Putamen (tissue), 1 donor: Measurements from ENCODE around the gene CELA2A.
"Not testable (repeated sequence)": the region's sequence is repeated elsewhere in the genome, so short reads cannot be mapped to it uniquely, and the experiment has no call there.

Source experiments
- DNase-seq: peaks from one replicate; pipeline ENCODE4 v3.0.0-alpha.2; 2016; ENCODE audit warnings: low spot score

Gene CELA2A

DNA sequence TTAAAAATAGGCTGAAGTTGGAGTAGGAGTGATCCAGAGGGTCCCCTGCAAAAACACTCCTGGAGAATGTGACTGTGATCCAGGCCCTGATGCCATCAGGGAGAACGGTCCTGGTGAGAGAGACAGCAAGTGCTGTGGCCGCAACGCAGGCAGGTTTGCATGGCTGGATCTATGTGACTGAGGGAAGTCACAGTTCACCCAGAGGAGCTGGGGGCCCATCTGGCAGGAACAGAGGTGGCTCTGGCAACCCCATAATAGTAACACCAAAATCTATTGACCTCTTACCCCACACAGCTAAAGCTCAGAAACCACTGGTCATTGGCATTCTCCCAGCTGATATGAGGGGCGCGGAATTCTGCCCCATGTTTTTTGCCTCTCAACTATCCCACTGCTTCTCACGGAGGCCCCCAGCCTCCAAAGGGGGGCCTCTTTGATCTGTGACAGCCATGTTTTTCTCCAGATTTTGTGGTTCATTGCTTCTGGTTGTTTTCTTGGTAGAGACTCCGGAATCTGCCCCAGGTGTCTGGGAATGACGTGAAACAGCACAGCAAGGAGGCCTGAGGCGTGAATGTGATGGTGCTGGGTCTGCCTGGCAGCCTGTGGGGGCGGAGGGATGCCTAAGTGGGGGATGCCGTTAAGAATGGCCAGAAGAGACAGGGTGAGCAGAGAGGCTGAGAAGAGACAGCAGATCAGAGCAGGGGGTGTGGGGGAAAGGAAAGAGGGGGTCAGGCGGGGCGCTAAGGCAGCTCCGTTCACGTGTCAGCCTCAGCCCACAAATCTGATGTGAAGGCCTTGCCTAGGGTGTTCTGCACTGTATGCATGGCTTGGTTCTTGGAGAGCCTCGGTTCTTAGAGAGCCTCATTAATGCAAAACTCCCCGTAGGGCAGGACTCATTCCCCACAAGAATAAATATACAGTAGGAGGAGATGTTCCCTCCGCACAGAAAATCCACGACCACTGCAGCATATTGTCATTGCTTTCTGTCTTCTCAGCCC is 43.9 kb downstream of the CELA2A start:
- DNase-seq = no peak

DNA sequence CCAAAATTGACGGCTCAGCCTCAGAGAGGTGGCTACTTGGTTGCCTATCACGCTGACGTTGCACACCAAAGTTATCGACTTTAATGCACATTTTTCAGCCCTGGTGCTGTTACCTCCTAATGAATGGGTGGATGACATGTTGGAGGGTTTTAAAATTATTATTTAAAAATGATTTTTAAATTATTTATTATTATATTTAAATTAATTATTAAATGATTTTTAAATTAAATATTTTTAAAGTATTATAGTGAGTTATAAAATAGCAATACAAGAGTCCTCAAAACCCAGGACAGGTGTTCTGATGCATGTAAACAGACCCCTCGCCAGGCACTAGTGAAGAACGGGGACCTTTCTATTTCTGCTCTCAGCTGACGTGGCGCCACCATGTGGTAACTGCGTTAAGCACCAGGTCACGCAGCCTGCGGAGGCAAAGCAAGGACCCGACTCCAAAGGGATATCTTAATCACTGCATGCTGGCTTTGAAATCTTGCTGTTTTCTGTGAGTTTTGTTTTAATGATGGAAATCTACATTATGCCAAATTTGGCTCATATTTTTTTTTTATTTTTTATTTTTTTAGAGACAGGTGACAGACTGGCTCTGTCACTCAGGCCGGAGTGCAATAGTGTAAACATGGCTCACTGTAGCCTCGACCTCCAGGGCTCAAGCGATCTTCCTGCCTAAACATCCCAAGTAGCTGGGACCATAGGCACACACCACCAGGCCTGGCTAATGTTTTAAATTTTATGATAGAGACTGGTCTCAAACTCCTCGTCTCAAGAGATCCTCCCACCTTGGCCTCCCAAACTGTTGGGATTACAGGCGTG is 44.9 kb downstream of the CELA2A start:
- no peak for DNase-seq

DNA sequence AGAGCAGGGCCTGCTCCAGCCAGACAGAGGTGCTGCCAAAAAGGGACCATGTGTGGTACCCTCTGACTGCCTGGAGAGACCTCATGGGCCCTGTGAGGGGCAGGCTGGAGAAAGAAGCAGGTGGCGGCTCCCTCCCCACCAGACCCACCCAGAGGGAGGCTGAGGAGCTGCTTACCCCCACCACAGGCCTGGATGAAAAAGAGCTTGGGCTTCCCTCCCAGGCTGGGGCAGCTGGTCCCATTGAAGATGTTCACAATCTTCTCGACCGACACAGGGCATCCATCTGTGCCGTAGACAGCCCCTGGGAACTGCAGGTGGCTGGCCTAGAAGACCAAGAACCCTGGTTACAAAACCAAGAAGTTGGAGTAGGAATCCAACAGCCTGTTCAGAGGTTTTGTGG is 47.9 kb downstream of the CELA2A start:
- no peak for DNase-seq

DNA sequence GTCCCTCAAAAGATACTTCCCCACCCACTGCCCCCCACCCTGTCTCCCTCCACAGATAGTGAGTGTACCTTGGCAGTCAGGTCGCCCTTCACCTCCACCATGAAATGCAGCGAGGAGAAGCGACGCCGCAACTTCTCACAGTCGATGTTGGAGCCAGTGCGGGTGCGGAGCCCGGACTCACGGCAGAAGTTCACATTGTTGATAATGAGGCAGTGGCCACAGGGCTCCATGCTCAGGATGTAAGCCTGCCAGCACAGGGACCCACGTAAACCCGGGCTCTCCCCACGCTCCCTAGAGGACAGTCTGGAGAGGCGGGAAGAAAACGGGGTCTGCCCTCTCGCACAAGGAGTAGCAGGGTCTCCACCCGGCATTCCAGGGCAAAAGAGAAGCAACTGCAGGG is 50.3 kb downstream of the CELA2A start:
- DNase-seq = no peak

DNA sequence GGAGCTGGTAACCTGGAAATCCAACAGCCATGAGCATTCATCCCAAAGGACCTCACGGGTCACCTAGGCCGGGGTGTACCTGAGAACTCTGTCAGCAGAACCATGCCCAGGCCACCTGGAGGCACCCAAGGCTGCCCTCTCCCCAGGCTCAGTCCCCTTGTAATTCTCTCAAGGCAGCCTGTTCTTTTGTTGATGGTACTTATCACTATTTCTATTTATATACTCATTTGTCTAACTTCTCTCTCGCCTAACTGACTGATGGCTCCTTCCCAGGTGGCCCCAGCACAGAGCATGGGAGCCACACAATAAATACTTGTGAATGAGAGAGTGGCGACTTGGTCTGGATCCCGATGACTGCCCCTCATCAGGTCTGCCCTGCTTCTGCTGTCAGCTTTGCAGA is 50.7 kb downstream of the CELA2A start:
- DNase-seq = no peak

DNA sequence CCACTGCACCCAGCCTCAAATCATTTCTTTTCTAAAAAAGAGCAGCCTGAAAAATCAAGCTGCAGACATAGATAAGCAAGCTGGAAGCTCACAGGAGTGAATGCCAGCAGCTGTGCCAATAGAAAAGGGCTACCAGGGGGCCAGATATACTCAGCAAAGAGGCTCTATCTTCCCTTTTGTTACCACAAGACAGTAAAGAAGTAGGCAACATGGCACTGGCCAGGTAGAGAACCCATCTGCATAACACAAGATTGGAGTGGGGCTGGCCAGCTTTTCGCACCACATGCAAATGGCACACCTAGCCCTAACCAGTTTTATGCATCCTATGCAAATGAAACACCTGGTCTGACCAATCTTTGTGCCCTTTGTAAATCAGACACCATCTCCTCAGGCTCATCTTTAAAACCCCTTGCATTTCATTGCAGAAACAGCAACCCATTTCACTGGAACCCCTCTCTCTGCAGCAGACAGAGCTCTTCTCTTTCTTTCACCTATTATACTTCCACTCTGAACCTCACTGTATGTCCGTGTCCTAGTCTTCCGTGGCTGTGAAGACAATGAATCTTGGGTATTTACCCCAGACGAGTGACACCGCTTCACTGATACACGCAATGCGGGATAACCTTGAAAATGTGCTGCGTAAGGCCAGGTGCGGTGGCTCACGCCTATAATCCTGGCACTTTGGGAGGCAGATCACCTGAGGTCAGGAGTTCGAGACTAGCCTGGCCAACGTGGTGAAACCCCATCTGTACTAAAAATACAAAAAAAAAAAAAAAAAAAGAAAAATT is 52.4 kb downstream of the CELA2A start:
- no peak for DNase-seq

DNA sequence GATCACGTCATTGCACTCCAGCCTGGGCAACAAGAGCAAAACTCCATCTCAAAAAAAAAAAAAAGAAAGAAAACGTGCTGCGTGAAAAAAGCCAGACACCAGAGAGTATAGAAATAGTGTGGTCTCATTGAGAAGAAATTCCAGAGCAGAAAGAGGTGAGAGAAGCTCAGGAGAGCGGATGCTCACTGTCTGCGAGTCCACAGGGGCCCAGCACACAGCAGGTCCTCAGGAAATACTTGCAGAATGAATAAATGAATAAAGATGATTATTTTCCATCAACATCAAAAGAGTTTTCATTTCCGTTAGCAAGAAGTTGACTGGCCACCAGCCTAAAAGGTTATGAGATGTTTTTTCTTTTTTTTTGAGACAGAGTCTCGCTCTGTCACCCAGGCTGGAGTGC is 53.1 kb downstream of the CELA2A start:
- no peak for DNase-seq

DNA sequence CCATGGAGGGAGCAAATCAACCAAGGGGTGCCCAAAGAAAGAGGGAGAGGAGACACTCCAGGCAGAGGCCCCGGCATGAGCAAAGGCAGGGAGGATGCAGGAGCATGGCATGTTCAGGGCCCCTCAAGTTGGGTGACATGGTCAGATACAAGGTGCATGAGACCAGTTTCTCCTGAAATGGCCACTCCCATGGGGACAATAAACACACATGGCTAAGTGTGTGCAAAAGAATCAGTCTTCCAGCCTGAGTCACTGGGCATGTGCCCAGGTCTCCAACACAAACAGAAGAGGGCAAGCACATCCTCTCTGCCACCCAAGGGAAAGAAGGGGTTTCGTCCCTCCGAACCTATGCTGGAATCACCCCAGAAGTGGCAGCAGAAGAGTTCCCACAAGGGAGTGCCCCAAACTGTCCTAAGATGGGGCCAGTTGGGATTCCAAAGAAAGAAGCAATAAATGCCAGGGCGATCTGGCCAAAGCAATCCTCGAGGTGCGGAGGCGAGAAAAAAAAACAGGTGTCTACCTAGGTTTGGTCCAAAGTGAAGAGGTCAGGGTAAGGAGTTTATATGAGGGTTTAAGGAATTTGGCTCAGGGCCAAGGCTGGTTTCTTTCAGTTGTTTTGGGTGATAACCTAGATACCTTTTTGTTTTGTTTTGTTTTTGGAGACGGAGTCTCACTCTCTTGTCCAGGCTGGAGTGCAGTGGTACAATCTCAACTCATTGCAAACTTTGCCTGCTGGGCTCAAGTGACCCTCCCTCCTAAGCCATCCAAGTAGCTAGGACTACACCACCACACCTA is 54.3 kb downstream of the CELA2A start:
- no peak for DNase-seq

DNA sequence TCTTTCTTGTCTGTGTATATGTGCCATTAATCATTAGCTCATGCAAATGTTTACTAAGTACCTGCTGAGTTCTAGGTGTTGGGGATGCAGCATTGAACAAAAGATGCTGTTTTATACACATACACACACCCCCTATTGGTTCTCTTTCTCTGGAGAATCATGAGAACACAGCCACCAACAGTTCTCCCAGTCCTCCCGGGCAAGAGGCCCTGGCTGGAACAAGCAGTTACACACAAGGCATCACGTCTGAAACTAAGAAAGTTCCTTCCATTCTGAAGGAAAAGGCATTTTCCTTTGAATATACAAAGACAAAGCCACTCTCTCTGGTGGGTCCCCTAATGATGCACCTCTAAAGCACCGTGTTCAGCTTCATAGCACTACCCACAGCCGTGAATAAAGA is 56.7 kb downstream of the CELA2A start:
- no peak for DNase-seq

DNA sequence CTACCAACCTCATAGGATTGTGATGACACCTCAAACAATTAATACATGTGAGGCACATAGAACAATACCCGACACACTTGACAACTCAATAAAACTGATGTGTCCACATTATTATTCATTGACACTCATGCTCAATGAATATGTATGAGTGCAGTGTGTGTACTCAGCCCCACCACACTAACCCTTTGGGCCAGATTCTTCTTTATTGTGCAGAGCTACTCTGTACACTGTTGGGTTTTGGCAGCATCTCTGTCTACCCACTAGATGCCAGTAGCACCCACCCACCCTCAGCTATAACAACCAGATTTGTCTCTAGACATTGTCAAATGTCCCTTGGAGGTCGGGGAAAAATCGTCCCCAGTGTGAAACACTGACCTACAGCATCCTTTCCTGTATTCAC is 57.4 kb downstream of the CELA2A start:
- no peak for DNase-seq

DNA sequence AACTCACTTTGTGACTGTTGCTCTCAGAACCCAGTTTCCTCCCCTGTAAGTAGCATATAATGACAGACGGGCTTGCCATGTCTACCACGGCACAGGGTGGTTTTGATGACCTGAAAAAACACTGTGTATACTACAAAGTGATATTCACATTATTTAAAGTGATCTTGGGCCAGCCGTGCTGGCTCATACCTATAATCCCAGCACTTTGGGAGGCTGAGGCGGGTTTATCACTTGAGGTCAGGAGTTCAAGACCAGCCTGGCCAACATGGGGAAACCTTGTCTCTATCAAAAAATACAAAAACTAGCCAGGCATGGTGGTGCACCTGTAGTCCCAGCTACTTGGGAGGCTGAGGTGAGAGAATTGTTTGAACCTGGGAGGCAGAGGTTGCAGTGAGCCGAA is 58.0 kb downstream of the CELA2A start:
- not testable (repeated sequence) for DNase-seq

DNA sequence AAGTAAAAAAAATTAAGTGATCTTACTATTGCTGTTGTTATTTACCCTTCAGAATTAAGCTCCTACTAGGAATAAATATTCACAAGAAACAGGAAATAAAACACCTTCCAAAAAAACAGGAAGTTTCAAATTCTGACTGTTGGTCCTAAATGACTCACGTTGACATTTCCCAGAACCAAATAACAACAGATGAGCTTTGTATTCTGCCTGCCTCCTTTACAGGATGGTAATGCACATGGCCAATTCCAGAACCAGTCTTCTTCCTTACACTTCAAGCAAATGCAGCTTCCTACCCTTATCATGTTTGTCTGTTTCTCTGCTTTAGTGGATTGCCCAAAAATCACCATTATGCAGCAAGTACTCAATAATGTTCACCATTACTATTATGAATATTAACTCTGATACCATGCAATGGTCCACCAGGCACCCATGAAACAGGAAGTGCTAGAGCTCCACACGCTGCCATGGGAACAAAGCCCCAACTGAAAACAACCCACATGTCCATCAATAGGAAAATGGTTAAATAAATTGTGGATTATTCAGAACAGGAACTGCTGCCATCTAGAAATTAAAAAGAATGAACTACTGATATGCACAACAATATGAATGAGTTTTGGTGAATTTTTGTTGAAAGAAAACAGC is 58.6 kb downstream of the CELA2A start:
- DNase-seq = no peak

DNA sequence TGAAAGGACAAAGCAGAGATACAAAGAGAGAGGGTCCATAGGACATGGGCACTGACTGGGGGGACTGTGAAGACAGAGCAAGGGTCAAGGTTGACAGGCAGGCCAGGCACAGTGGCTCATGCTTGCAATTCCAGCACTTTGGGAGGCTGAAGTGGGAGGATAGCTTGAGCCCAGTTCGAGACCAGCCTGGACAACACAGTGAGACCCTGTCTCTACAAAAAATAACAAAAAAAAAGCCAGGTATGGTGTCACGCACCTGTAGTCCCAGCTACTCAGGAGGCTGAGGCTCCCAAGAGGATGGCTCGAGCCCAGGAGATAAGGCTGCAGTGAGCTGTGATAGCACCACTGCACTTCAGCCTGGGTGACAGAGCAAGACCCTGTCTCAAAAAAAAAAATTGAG is 63.1 kb downstream of the CELA2A start:
- DNase-seq = no peak

DNA sequence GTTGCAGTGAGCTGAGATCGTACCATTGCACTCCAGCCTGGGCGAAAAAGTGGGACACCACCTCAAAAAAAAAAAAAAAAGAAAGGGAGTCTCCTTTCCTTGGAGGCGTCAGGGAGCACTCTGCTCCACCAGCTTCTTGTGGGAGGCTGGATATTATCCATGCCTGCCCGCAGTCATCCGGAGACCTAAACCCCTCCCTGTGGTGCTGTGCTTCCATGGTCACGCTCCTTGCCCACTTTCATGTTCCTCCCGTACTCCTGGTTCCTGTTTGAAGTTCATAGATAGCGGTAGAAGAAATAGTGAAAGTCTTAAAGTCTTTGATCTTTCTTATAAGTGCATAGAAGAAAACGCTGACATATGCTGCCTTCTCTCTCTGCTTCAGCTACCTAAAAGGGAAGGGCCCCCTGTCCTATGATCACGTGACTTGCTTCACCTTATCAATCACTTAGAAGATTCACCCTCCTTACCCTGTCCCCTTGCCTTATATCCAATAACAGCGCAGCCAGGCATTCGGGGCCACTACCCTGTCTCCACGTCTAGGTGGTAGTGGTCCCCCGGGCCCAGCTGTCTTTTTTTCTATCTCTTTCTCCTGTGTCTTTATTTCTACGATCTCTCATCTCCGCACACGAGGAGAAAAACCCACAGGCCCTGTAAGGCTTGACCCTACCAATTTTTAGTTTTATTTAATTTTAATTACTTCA is 64.8 kb downstream of the CELA2A start:
- not testable (repeated sequence) for DNase-seq
